ENCODE results near the gene NHSL1. TPM values are rescaled to one million over a fixed set of nuclear protein-coding genes. Genes with fewer than 3 reads are reported as not detected.
A peak's percentile ranks its signal among the peaks of the same experiment; 100 is the strongest.

Gene NHSL1
- total RNA-seq, 3 donors from 2014 or later = 53.1 to 155 (median 107) TPM

GRCh38 chr6:138456401-138456790 is 42.9 kb downstream of the NHSL1 start:
- no peak for DNase-seq
- ATAC-seq = no peak
- H3K4me1 ChIP-seq (ENCODE audit: low read depth) = peaks cover 11% of the 10 kb centered on the region
- no peaks in the 10 kb centered on the region for H3K36me3 ChIP-seq (ENCODE audit: low read depth)
- no peaks in the 10 kb centered on the region for H3K9me3 ChIP-seq
- intact Hi-C loops (cut with DNase I, micrococcal nuclease) = no loop called here
- TF ChIP-seq CTCF (IDR thresholded peaks at IDR 0.05) = no peak
- no peak overlapping the region for H3K4me3 ChIP-seq

GRCh38 chr6:138455746-138456400 is 43.4 kb downstream of the NHSL1 start:
- intact Hi-C loops (cut with DNase I, micrococcal nuclease) = no loop called here
- DNase-seq (peak in 1 of 3 donors; percentile 30), ATAC-seq (peak; percentile 79)
- Histone ChIP-seq H3K4me1 (ENCODE audit: low read depth) (peaks cover 11% of the 10 kb centered on the region), H3K9me3 (no peaks in the 10 kb centered on the region), H3K4me3 (no peak overlapping the region), H3K36me3 (ENCODE audit: low read depth) (no peaks in the 10 kb centered on the region)
- TF ChIP-seq CTCF (IDR thresholded peaks at IDR 0.05) = no peak

GRCh38 chr6:138454981-138455706 is 44.1 kb downstream of the NHSL1 start:
- Histone ChIP-seq H3K9me3 (no peaks in the 10 kb centered on the region), H3K36me3 (ENCODE audit: low read depth) (no peaks in the 10 kb centered on the region), H3K4me3 (no peak overlapping the region), H3K4me1 (ENCODE audit: low read depth) (peaks cover 11% of the 10 kb centered on the region)
- peak; percentile 66 for ATAC-seq
- TF ChIP-seq CTCF (IDR thresholded peaks at IDR 0.05) = no peak
- peak; percentile 63 to 80 (median 76) for DNase-seq
- intact Hi-C loops (cut with DNase I, micrococcal nuclease) = no loop called here

GRCh38 chr6:138451043-138451442 is 48.3 kb downstream of the NHSL1 start:
- intact Hi-C loops (cut with DNase I, micrococcal nuclease) = no loop called here
- TF ChIP-seq CTCF (IDR thresholded peaks at IDR 0.05) = no peak
- Histone ChIP-seq H3K9me3 (no peaks in the 10 kb centered on the region), H3K4me1 (ENCODE audit: low read depth) (peaks cover 5% of the 10 kb centered on the region), H3K36me3 (ENCODE audit: low read depth) (no peaks in the 10 kb centered on the region), H3K4me3 (no peak overlapping the region)
- DNase-seq (no peak), ATAC-seq (no peak)

- no peaks in the 10 kb centered on the region for H3K9me3 ChIP-seq
- no peak overlapping the region for H3K4me3 ChIP-seq
- H3K4me1 ChIP-seq (ENCODE audit: low read depth) = no peaks in the 10 kb centered on the region
- TF ChIP-seq CTCF (IDR thresholded peaks at IDR 0.05) = no peak
- no peak for ATAC-seq
- intact Hi-C loops (cut with DNase I, micrococcal nuclease) = no loop called here
- no peaks in the 10 kb centered on the region for H3K36me3 ChIP-seq (ENCODE audit: low read depth)
- no peak for DNase-seq
These were observed 48.8 kb downstream of the NHSL1 start for GRCh38 chr6:138450445-138450844.

All from mucosa of descending colon (tissue), 3 donors.